GM19240 (cell line): ENCODE results near the gene IL4R.

Experiments used
- DNase-seq: peaks from one replicate; pipeline ENCODE4 v3.0.0; 2011; ENCODE audit warnings: low spot score; ENCODE audit not compliant: insufficient read length

IL4R gene

GRCh38 chr16:27353853-27354252 is 40.1 kb downstream of the IL4R start:
- DNase-seq, result no peak

GRCh38 chr16:27355610-27356009 is 41.8 kb downstream of the IL4R start:
- no peak for DNase-seq

- DNase-seq, result no peak
These were observed 43.0 kb downstream of the IL4R start for GRCh38 chr16:27356794-27357193.

GRCh38 chr16:27359051-27359450 is 45.3 kb downstream of the IL4R start:
- no peak for DNase-seq

- DNase-seq, result no peak
These were observed 45.8 kb downstream of the IL4R start for GRCh38 chr16:27359615-27360014.

- DNase-seq, result no peak
These were observed 48.2 kb downstream of the IL4R start for GRCh38 chr16:27361987-27362386.

- no peak for DNase-seq
These were observed 48.9 kb downstream of the IL4R start for GRCh38 chr16:27362570-27363245.

GRCh38 chr16:27363246-27363632 is 49.5 kb downstream of the IL4R start:
- no peak for DNase-seq

GRCh38 chr16:27363797-27364196 is 50.0 kb downstream of the IL4R start:
- no peak for DNase-seq

- DNase-seq, result no peak
These were observed 50.8 kb downstream of the IL4R start for GRCh38 chr16:27364493-27365141.

- DNase-seq, result no peak
These were observed 51.6 kb downstream of the IL4R start for GRCh38 chr16:27365142-27366089.

GRCh38 chr16:27366687-27367460 is 53.1 kb downstream of the IL4R start:
- DNase-seq, result no peak

- peak; percentile 69 for DNase-seq
These were observed 53.9 kb downstream of the IL4R start for GRCh38 chr16:27367461-27368357.

GRCh38 chr16:27368358-27368722 is 54.6 kb downstream of the IL4R start:
- DNase-seq, result no peak

- no peak for DNase-seq
These were observed 56.0 kb downstream of the IL4R start for GRCh38 chr16:27369806-27370205.

GRCh38 chr16:27370318-27370717 is 56.5 kb downstream of the IL4R start:
- DNase-seq, result no peak

GRCh38 chr16:27373312-27373711 is 59.5 kb downstream of the IL4R start:
- DNase-seq, result no peak

GRCh38 chr16:27374221-27374803 is 60.5 kb downstream of the IL4R start:
- DNase-seq, result no peak

- no peak for DNase-seq
These were observed 61.1 kb downstream of the IL4R start for GRCh38 chr16:27374804-27375425.
